Upper lobe of left lung (tissue), 6 donors: ENCODE results near the gene SUCLG2. TPM values are rescaled to one million over a fixed set of nuclear protein-coding genes. Genes with fewer than 3 reads are reported as not detected.

Experiments
- ATAC-seq, 2 donors: fragments of 200-7000 bp; cut with Tn5 transposase; one replicate each; pipeline ENCODE4 v1.9.1; 2022; ENCODE audit warnings: mild to moderate bottlenecking in 2 of 2, moderate library complexity in 2 of 2; ENCODE audit not compliant: low FRiP score in 2 of 2
- DNase-seq, 2 donors: peaks; one replicate each; pipeline ENCODE4 v3.0.0-alpha.2; 2019 to 2020
- H3K27ac ChIP-seq, 4 donors: fragments of 200-600 bp; sonication (generic); one replicate each; pipeline ENCODE4 v1.5.1; 2016 to 2019
- H3K27me3 ChIP-seq, 4 donors: fragments of 200-600 bp; sonication (generic); one replicate each; pipeline ENCODE4 v1.5.1; 2017 to 2019
- H3K36me3 ChIP-seq, 4 donors: fragments of 200-600 bp; sonication (generic); one replicate each; pipeline ENCODE4 v1.5.1; 2016 to 2019
- H3K4me1 ChIP-seq, 4 donors: fragments of 200-600 bp; sonication (generic); one replicate each; pipeline ENCODE4 v1.5.1; 2018 to 2019
- H3K4me3 ChIP-seq, 4 donors: fragments of 200-600 bp; sonication (generic); one replicate each; pipeline ENCODE4 v1.5.1; 2017 to 2019; ENCODE audit warnings: mild to moderate bottlenecking in 2 of 4, moderate library complexity in 1 of 4
- H3K9me3 ChIP-seq, 4 donors: fragments of 200-600 bp; sonication (generic); one replicate each; pipeline ENCODE4 v1.5.1; 2018 to 2019
- EP300 ChIP-seq, 4 donors: sonication (generic); formaldehyde crosslinking; IDR thresholded peaks; one replicate each; pipeline ENCODE4 v1.5.1; 2017; ENCODE audit warnings: antibody characterized with exemption in 4 of 4, control low read depth in 2 of 4
- POLR2A ChIP-seq, 4 donors: fragments of 450-650 bp; IDR thresholded peaks; one replicate each; pipeline ENCODE4 v1.5.1; 2016 to 2017; ENCODE audit warnings: antibody characterized with exemption in 4 of 4, mild to moderate bottlenecking in 2 of 4
- POLR2AphosphoS5 ChIP-seq, 2 donors: sonication (generic); formaldehyde crosslinking; IDR thresholded peaks; one replicate each; pipeline ENCODE4 v1.5.1; 2017; ENCODE audit warnings: antibody characterized with exemption in 2 of 2
- WGBS, 2 donors: methylation state at CpG; one replicate each; pipeline ENCODE4 v1.1.5; 2017 to 2018; 5-methylcytosine and 5-hydroxymethylcytosine counted together
- total RNA-seq, 6 donors: library from RNA; depleted of rRNA in 4 of 6; stranded (reverse); fragments of >200 nt in 4 of 6; gene quantifications; one replicate each; pipeline versions ENCODE4 v1.1.0 to v1.2.1, GENCODE V29; 2016 to 2021
- TF ChIP-seq, protein P1 (sequence below), 6 experiments: fragments of 450-650 bp in 4 of 6; fragments of 200-600 bp in 2 of 6; sonication (generic) in 2 of 6; IDR thresholded peaks; one replicate each; pipeline ENCODE4 v1.5.1; 2016 to 2019; ENCODE audit warnings: antibody characterized with exemption in 6 of 6
- donor health status: DM: no; HTN: no; CAD: no; lungs with moderate emphysema.
- donor health status: DM: no; HTN: yes; CAD: no; lungs with severe emphysema.

Gene SUCLG2
- total RNA-seq, 6 donors from 2014 or later: 36.7 to 69.3 (median 50.8) TPM

GRCh38 chr3:67415511-67415910, 238.9 kb downstream of the SUCLG2 start:
- no peak overlapping the region for H3K27ac ChIP-seq
- H3K4me1 ChIP-seq: no peaks in the 10 kb centered on the region
- 40 to 100% methylated on average over 1 of the region's 1 CpG for WGBS, 2 donors
- TF ChIP-seq, protein P1, sequence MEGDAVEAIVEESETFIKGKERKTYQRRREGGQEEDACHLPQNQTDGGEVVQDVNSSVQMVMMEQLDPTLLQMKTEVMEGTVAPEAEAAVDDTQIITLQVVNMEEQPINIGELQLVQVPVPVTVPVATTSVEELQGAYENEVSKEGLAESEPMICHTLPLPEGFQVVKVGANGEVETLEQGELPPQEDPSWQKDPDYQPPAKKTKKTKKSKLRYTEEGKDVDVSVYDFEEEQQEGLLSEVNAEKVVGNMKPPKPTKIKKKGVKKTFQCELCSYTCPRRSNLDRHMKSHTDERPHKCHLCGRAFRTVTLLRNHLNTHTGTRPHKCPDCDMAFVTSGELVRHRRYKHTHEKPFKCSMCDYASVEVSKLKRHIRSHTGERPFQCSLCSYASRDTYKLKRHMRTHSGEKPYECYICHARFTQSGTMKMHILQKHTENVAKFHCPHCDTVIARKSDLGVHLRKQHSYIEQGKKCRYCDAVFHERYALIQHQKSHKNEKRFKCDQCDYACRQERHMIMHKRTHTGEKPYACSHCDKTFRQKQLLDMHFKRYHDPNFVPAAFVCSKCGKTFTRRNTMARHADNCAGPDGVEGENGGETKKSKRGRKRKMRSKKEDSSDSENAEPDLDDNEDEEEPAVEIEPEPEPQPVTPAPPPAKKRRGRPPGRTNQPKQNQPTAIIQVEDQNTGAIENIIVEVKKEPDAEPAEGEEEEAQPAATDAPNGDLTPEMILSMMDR (IDR thresholded peaks at IDR 0.05): no peak
- H3K36me3 ChIP-seq: no peaks in the 10 kb centered on the region
- DNase-seq (no peak), ATAC-seq (no peak)
- H3K9me3 ChIP-seq: peaks cover 0 to 6% (median 2%) of the 10 kb centered on the region in 4 donors
- no peaks in the 10 kb centered on the region for H3K27me3 ChIP-seq
- H3K4me3 ChIP-seq: no peak overlapping the region

DNA sequence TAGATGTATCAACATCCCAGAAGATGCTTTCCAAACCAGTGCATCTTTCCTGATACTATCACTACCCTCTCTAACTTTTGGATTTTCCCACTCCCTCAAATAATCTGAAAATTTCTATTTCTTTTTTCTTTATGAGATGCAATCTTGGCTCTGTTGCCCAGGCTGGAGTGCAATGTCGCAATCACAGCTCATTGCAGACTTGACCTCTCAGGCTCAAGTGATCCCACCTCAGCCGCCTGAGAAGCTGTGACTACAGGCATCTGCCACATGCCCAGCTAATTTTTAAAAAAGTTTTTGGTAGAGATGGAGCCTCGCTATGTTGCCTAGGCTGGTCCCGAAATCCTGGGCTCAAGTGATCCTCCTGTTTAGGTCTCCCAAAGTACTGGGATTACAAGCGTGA, 239.7 kb downstream of the SUCLG2 start:
- no peak overlapping the region for H3K4me3 ChIP-seq
- peaks cover 0 to 2% (median under 1%) of the 10 kb centered on the region in 4 donors for H3K9me3 ChIP-seq
- H3K27ac ChIP-seq: no peak overlapping the region
- peak in 1 of 2 donors; percentile 58 for DNase-seq
- no peak for TF ChIP-seq POLR2A (IDR thresholded peaks at IDR 0.05)
- TF ChIP-seq, protein P1 (IDR thresholded peaks at IDR 0.05): no peak
- H3K36me3 ChIP-seq: no peaks in the 10 kb centered on the region
- no peaks in the 10 kb centered on the region for H3K4me1 ChIP-seq
- no peaks in the 10 kb centered on the region for H3K27me3 ChIP-seq
- no peak for ATAC-seq
- WGBS, 2 donors: 79 to 91% methylated on average over 5 of the region's 5 CpGs

- no peaks in the 10 kb centered on the region for H3K27me3 ChIP-seq
- no peak overlapping the region for H3K4me3 ChIP-seq
- ATAC-seq: no peak
- no peak overlapping the region for H3K27ac ChIP-seq
- TF ChIP-seq EP300 (IDR thresholded peaks at IDR 0.05) (no peak), POLR2A (IDR thresholded peaks at IDR 0.05) (no peak), POLR2AphosphoS5 (IDR thresholded peaks at IDR 0.05) (no peak)
- TF ChIP-seq, protein P1 (IDR thresholded peaks at IDR 0.05): no peak
- no peaks in the 10 kb centered on the region for H3K9me3 ChIP-seq
- H3K4me1 ChIP-seq: no peaks in the 10 kb centered on the region
- H3K36me3 ChIP-seq: peaks cover 0 to 6% (median 4%) of the 10 kb centered on the region in 4 donors
- DNase-seq: no peak
These were observed 249.2 kb downstream of the SUCLG2 start for GRCh38 chr3:67405193-67405592.

GRCh38 chr3:67402873-67403272, 251.5 kb downstream of the SUCLG2 start:
- no peaks in the 10 kb centered on the region for H3K27me3 ChIP-seq
- no peak for DNase-seq
- H3K36me3 ChIP-seq: peaks cover 0 to 12% (median 5%) of the 10 kb centered on the region in 4 donors
- H3K4me3 ChIP-seq: no peak overlapping the region
- H3K27ac ChIP-seq: no peak overlapping the region
- WGBS, 2 donors: 70 to 85% methylated on average over 3 of the region's 3 CpGs
- TF ChIP-seq POLR2A (IDR thresholded peaks at IDR 0.05) (no peak), EP300 (IDR thresholded peaks at IDR 0.05) (no peak), POLR2AphosphoS5 (IDR thresholded peaks at IDR 0.05) (no peak)
- TF ChIP-seq, protein P1 (IDR thresholded peaks at IDR 0.05): no peak
- no peak for ATAC-seq
- H3K9me3 ChIP-seq: no peaks in the 10 kb centered on the region
- no peaks in the 10 kb centered on the region for H3K4me1 ChIP-seq

GRCh38 chr3:67401921-67402320, 252.5 kb downstream of the SUCLG2 start:
- peak in 1 of 2 donors; percentile 57 for ATAC-seq
- no peaks in the 10 kb centered on the region for H3K9me3 ChIP-seq
- no peaks in the 10 kb centered on the region for H3K4me1 ChIP-seq
- DNase-seq: peak in 1 of 2 donors; percentile 42
- H3K27ac ChIP-seq: no peak overlapping the region
- H3K36me3 ChIP-seq: peaks cover 0 to 12% (median 5%) of the 10 kb centered on the region in 4 donors
- TF ChIP-seq EP300 (IDR thresholded peaks at IDR 0.05): no peak
- no peak for TF ChIP-seq POLR2AphosphoS5 (IDR thresholded peaks at IDR 0.05)
- TF ChIP-seq, protein P1 (IDR thresholded peaks at IDR 0.05): no peak
- TF ChIP-seq POLR2A (IDR thresholded peaks at IDR 0.05): no peak
- 81 to 82% methylated on average over 3 of the region's 3 CpGs for WGBS, 2 donors
- H3K4me3 ChIP-seq: no peak overlapping the region
- no peaks in the 10 kb centered on the region for H3K27me3 ChIP-seq
